Prostate gland (tissue), 2 donors: ENCODE measurements around the gene DEPDC1. TPM values are rescaled to one million over a fixed set of nuclear protein-coding genes. Genes with fewer than 3 reads are reported as not detected.
"Not testable (repeated sequence)": the region's sequence is repeated elsewhere in the genome, so short reads cannot be mapped to it uniquely, and the experiment has no call there.

Experiments
- DNase-seq: peaks from one replicate; pipeline ENCODE4 v3.0.0-alpha.2; 2019; ENCODE audit warnings: low spot score
- H3K27ac ChIP-seq, 2 donors: fragments of 200-600 bp; sonication (generic); 2 replicates each; pipeline ENCODE4 v1.5.1; 2017 to 2019
- H3K27me3 ChIP-seq: fragments of 200-600 bp; sonication (generic); replicated peaks from 2 replicates; pipeline ENCODE4 v1.5.1; 2019; ENCODE audit not compliant: insufficient read depth
- H3K36me3 ChIP-seq, 2 donors: fragments of 200-600 bp; sonication (generic); 1 replicate in 1 of 2; 2 replicates in 1 of 2; pipeline versions ENCODE4 v1.5.1 to v1.8.1; 2017 to 2019
- H3K4me1 ChIP-seq: fragments of 200-600 bp; sonication (generic); replicated peaks from 2 replicates; pipeline ENCODE4 v1.5.1; 2019
- H3K4me3 ChIP-seq, 2 donors: fragments of 200-600 bp; sonication (generic); 2 replicates each; pipeline ENCODE4 v1.5.1; 2017 to 2019
- H3K9me3 ChIP-seq: fragments of 200-600 bp; sonication (generic); 2 replicates; pipeline ENCODE4 v1.5.1; 2017
- POLR2A ChIP-seq: fragments of 450-650 bp; IDR thresholded peaks from one replicate; pipeline ENCODE4 v1.6.1; 2016; ENCODE audit warnings: antibody characterized with exemption, mild to moderate bottlenecking
- POLR2AphosphoS5 ChIP-seq: sonication (generic); formaldehyde crosslinking; IDR thresholded peaks from one replicate; pipeline ENCODE4 v1.6.1; 2017; ENCODE audit warnings: antibody characterized with exemption
- WGBS: methylation state at CpG from one replicate; pipeline ENCODE4 v1.1.5; 2018; 5-methylcytosine and 5-hydroxymethylcytosine counted together
- intact Hi-C: fragments of 100-400 bp; cut with DNase I; formaldehyde crosslinking; loops from one replicate; pipeline ENCODE4 v1.14.2; 2022
- total RNA-seq, 2 donors: library from RNA; depleted of rRNA; stranded (reverse); fragments of >200 nt; gene quantifications; one replicate each; pipeline ENCODE4 v1.1.0, GENCODE V29; 2016
- TF ChIP-seq, protein P1 (sequence below), 4 experiments: fragments of 200-600 bp in 2 of 4; fragments of 450-650 bp in 2 of 4; sonication (generic) in 2 of 4; IDR thresholded peaks; 1 replicate in 3 of 4; 2 replicates in 1 of 4; pipeline ENCODE4 v1.5.1; 2016 to 2019; ENCODE audit warnings: antibody characterized with exemption in 4 of 4, mild to moderate bottlenecking in 2 of 4, moderate library complexity in 2 of 4

Gene DEPDC1
- total RNA-seq, 2 donors from 2014 or later = 0.46 to 3.0 TPM

- H3K4me1 ChIP-seq = no peaks in the 10 kb centered on the region
- 69% methylated on average over 2 of the region's 2 CpGs for WGBS
- TF ChIP-seq POLR2AphosphoS5 (no peak), POLR2A (no peak)
- TF ChIP-seq, protein P1, sequence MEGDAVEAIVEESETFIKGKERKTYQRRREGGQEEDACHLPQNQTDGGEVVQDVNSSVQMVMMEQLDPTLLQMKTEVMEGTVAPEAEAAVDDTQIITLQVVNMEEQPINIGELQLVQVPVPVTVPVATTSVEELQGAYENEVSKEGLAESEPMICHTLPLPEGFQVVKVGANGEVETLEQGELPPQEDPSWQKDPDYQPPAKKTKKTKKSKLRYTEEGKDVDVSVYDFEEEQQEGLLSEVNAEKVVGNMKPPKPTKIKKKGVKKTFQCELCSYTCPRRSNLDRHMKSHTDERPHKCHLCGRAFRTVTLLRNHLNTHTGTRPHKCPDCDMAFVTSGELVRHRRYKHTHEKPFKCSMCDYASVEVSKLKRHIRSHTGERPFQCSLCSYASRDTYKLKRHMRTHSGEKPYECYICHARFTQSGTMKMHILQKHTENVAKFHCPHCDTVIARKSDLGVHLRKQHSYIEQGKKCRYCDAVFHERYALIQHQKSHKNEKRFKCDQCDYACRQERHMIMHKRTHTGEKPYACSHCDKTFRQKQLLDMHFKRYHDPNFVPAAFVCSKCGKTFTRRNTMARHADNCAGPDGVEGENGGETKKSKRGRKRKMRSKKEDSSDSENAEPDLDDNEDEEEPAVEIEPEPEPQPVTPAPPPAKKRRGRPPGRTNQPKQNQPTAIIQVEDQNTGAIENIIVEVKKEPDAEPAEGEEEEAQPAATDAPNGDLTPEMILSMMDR (IDR thresholded peaks at IDR 0.05) = no peak
- DNase-seq = no peak
- no peaks in the 10 kb centered on the region for H3K9me3 ChIP-seq
- H3K36me3 ChIP-seq = no peaks in the 10 kb centered on the region
- H3K4me3 ChIP-seq = no peak overlapping the region
- intact Hi-C loops = no loop called here
- H3K27me3 ChIP-seq = no peaks in the 10 kb centered on the region
- H3K27ac ChIP-seq = no peak overlapping the region
Observed at GRCh38 chr1:68493193-68493592, 3.7 kb downstream of the DEPDC1 start.

GRCh38 chr1:68492255-68492654 is 4.6 kb downstream of the DEPDC1 start:
- H3K4me1 ChIP-seq, H3K27me3 ChIP-seq, H3K9me3 ChIP-seq, H3K4me3 ChIP-seq, intact Hi-C loops, H3K27ac ChIP-seq, DNase-seq, H3K36me3 ChIP-seq: not testable (repeated sequence)
- WGBS = 90% methylated on average over 6 of the region's 6 CpGs

DNA sequence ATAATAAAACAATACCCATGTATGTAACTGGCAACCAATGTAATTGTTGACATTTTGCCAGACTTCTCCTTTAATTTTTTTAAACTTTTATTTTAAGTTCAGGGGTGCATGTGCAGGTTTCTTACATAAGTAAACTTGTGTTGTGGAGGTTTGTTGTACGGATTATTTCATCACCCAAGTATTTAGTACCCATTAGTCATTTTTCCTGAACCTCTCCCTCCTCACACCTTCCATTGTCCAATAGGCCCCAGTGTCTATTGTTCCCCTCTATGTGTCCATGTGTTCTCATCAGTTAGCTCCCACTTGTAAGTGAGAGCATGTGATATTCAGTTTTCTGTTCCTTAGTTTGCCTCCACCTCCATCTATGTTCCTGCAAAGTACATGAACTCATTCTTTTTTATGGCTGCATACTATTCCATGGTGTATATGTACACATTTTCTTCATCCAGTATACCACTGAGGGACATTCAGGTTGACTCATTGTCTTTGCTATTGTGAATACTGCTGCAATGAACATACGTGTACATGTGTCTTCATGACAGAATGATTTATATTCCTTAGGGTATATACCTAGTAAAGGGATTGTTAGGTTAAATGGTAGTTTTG is 6.7 kb downstream of the DEPDC1 start:
- no peak for DNase-seq
- TF ChIP-seq POLR2AphosphoS5 (no peak), POLR2A (no peak)
- TF ChIP-seq, protein P1 (IDR thresholded peaks at IDR 0.05) = no peak
- Histone ChIP-seq H3K27me3 (no peaks in the 10 kb centered on the region), H3K9me3 (no peaks in the 10 kb centered on the region), H3K4me1 (no peaks in the 10 kb centered on the region), H3K36me3 (no peaks in the 10 kb centered on the region), H3K27ac (no peak overlapping the region), H3K4me3 (no peak overlapping the region)
- intact Hi-C loops = no loop called here
- WGBS = 98% methylated on average over 2 of the region's 2 CpGs

GRCh38 chr1:68485431-68486022 is 11.4 kb downstream of the DEPDC1 start:
- intact Hi-C loops = no loop called here
- H3K36me3 ChIP-seq = no peaks in the 10 kb centered on the region
- WGBS = 58% methylated on average over 3 of the region's 3 CpGs
- H3K9me3 ChIP-seq = no peaks in the 10 kb centered on the region
- H3K27ac ChIP-seq = no peak overlapping the region
- H3K4me3 ChIP-seq = no peak overlapping the region
- TF ChIP-seq POLR2AphosphoS5 (no peak), POLR2A (no peak)
- TF ChIP-seq, protein P1 (IDR thresholded peaks at IDR 0.05) = no peak
- no peaks in the 10 kb centered on the region for H3K27me3 ChIP-seq
- H3K4me1 ChIP-seq = no peaks in the 10 kb centered on the region
- DNase-seq = no peak

GRCh38 chr1:68484618-68485017 is 12.3 kb downstream of the DEPDC1 start:
- 93% methylated on average over 1 of the region's 1 CpG for WGBS
- intact Hi-C loops = no loop called here
- H3K9me3 ChIP-seq = no peaks in the 10 kb centered on the region
- no peaks in the 10 kb centered on the region for H3K36me3 ChIP-seq
- no peaks in the 10 kb centered on the region for H3K27me3 ChIP-seq
- TF ChIP-seq POLR2AphosphoS5 (no peak), POLR2A (no peak)
- TF ChIP-seq, protein P1 (IDR thresholded peaks at IDR 0.05) = no peak
- no peaks in the 10 kb centered on the region for H3K4me1 ChIP-seq
- no peak overlapping the region for H3K4me3 ChIP-seq
- H3K27ac ChIP-seq = no peak overlapping the region
- DNase-seq = no peak
